Uterus (tissue), 2 donors: ENCODE results near the gene CAVIN2.

Experiments used
- POLR2A ChIP-seq, 2 donors: fragments of 450-650 bp; IDR thresholded peaks; one replicate each; pipeline ENCODE4 v1.6.1; 2016; ENCODE audit warnings: antibody characterized with exemption in 2 of 2, mild to moderate bottlenecking in 1 of 2, moderate library complexity in 1 of 2
- TF ChIP-seq, protein P1 (sequence below), 4 experiments: fragments of 200-600 bp in 2 of 4; fragments of 450-650 bp in 2 of 4; sonication (generic) in 2 of 4; IDR thresholded peaks; one replicate each; pipeline ENCODE4 v1.5.1; 2016 to 2019; ENCODE audit warnings: antibody characterized with exemption in 4 of 4, mild to moderate bottlenecking in 2 of 4, moderate library complexity in 1 of 4

DNA sequence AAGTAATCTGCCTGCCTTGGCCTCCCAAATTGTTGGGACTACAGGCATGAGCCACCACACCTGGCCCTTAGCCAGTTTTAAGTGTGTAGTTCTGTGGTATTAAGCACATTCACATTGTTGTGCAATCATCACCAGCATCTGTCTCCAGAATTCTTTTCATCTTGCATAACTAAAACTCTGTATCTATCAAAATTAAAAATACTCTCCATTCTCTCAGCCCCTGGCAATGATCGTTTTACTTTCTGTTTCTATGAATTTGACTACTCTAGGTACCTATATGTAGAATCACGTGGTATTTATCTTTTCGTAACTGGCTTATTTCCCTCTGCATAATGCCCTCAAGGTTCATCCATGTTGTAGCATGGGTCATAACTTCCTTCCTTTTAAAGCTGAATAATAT, 45.5 kb upstream of the CAVIN2 start:
- TF ChIP-seq, protein P1, sequence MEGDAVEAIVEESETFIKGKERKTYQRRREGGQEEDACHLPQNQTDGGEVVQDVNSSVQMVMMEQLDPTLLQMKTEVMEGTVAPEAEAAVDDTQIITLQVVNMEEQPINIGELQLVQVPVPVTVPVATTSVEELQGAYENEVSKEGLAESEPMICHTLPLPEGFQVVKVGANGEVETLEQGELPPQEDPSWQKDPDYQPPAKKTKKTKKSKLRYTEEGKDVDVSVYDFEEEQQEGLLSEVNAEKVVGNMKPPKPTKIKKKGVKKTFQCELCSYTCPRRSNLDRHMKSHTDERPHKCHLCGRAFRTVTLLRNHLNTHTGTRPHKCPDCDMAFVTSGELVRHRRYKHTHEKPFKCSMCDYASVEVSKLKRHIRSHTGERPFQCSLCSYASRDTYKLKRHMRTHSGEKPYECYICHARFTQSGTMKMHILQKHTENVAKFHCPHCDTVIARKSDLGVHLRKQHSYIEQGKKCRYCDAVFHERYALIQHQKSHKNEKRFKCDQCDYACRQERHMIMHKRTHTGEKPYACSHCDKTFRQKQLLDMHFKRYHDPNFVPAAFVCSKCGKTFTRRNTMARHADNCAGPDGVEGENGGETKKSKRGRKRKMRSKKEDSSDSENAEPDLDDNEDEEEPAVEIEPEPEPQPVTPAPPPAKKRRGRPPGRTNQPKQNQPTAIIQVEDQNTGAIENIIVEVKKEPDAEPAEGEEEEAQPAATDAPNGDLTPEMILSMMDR (IDR thresholded peaks at IDR 0.05): no peak
- no peak for TF ChIP-seq POLR2A (IDR thresholded peaks at IDR 0.05)
